Effector memory CD4-positive, alpha-beta T cell (primary cell): Measurements from ENCODE around the gene DR1.

Experiments used
- DNase-seq, 3 donors: peaks; one replicate each; pipeline ENCODE4 v3.0.0-alpha.2; 2020
- H3K27ac ChIP-seq: 2 replicates; pipeline ENCODE4 v1.7.0; 2013; ENCODE audit warnings: mild to moderate bottlenecking, low read length, moderate library complexity; ENCODE audit not compliant: insufficient read depth, poor library complexity, severe bottlenecking
- H3K27me3 ChIP-seq: replicated peaks from 2 replicates; pipeline ENCODE4 v1.7.0; 2013; ENCODE audit warnings: mild to moderate bottlenecking, low read length; ENCODE audit not compliant: insufficient read depth, control insufficient read depth, poor library complexity, severe bottlenecking
- H3K36me3 ChIP-seq: 2 replicates; pipeline ENCODE4 v1.7.0; 2013; ENCODE audit warnings: mild to moderate bottlenecking, low read length, moderate library complexity; ENCODE audit not compliant: control insufficient read depth, insufficient read depth
- H3K4me1 ChIP-seq: 2 replicates; pipeline ENCODE4 v1.7.0; 2013; ENCODE audit warnings: low read length, mild to moderate bottlenecking; ENCODE audit not compliant: control insufficient read depth, insufficient read depth, poor library complexity, severe bottlenecking
- H3K4me3 ChIP-seq: 2 replicates; pipeline ENCODE4 v1.7.0; 2013; ENCODE audit warnings: low read length, low read depth, mild to moderate bottlenecking; ENCODE audit not compliant: insufficient read depth, poor library complexity, severe bottlenecking
- H3K9me3 ChIP-seq: 2 replicates; pipeline ENCODE4 v1.7.0; 2013; ENCODE audit warnings: mild to moderate bottlenecking, low read length, moderate library complexity; ENCODE audit not compliant: control insufficient read depth

The DR1 gene

DNA sequence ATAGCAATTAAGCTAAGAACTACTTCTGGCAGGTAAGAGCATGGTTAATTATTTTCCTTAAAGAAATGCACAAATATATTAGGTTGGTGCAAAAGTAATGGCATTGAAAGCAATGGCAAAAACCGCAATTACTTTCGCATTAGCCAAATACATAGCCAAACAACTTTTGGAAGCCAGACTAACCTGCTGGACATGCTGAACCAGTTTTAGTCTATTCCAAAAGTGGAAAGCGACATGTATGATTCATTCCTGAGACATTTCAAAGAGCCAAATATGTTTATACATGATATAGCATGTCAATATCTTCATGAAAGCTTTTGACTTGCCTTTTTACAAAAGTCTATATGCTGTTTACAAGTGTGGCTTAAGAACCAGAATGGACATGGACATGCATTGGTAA is 23.4 kb upstream of the DR1 start:
- Histone ChIP-seq H3K4me1 (no peaks in the 10 kb centered on the region), H3K4me3 (no peak overlapping the region), H3K27me3 (no peaks in the 10 kb centered on the region), H3K9me3 (no peaks in the 10 kb centered on the region), H3K27ac (no peak overlapping the region), H3K36me3 (no peaks in the 10 kb centered on the region)
- no peak for DNase-seq

DNA sequence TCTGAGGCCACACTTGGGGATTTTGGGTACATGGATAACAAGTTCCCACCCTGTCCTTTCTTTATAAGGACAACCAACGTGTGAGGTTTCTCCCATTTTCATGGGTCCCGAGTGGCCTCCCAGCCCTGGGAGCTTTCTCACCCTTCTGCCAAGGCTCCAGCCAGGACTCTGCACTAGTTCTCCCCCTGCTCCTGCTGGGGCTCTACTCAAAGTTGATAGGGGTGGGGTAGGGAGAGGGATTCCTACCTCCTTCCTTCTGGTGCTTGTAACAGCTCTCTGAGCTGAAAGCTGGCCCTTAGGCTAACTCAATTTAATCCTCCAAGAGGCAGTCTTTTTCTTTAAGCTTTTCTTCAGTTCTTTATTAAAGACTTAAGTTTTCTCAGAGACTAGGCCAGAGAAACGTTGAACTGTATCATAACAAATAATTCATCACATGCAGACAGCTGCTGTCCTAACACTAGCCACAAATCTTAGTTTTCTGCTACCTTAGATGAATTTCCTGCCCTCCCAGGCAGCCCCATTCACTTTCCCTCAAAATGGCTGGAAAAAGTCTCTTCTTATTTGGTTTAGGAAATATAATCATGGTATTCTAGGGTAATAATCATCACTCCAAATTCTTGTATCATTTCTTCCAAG is 22.4 kb upstream of the DR1 start:
- Histone ChIP-seq H3K9me3 (no peaks in the 10 kb centered on the region), H3K4me1 (no peaks in the 10 kb centered on the region), H3K27ac (no peak overlapping the region), H3K36me3 (no peaks in the 10 kb centered on the region), H3K4me3 (no peak overlapping the region), H3K27me3 (no peaks in the 10 kb centered on the region)
- DNase-seq: no peak

DNA sequence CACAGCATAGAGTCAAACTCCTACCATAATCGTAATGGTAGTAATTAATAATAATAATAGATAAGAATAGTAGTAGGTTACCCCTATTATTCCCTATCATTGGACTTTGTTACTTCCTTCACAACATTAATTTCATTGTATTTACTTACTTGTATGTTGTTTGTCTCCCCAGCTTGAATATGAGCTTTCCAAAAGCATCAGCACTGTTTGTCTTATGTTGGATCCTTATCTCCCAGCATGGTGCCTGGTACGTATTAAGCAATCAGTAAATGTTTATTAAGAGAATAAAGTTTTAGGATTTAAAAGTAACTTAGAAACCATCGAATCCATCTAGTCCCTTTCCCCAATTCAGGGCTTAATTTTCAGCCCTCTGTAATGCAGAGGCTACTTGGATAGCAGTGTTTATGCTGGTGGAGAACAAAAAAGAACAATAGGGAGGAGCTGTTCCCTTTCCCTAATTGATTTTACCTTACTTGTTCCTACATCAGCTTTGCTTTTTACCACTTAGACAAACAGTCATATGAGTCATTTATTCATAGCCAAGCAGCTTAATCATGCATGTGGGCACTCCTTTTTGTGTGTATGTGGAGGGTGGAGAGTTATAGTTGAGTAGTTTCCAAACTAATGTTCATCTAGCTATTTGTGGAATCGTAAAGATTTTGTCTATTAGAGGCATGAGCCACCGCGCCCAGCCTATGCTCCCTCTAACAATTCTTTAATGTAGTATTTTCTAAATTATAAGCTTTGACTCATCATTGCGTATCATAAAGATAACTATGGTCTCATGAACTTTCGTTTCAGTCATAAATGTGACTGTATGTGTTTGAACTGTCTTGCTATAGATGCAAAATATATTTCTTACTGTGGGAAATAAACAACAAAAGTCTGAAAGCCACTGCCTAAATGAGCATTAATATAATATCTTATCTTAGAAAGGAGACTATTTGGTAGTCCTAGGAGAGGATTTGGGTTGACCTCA is 20.9 kb upstream of the DR1 start:
- Histone ChIP-seq H3K27me3 (no peaks in the 10 kb centered on the region), H3K4me3 (no peak overlapping the region), H3K4me1 (no peaks in the 10 kb centered on the region), H3K9me3 (no peaks in the 10 kb centered on the region), H3K27ac (no peak overlapping the region), H3K36me3 (no peaks in the 10 kb centered on the region)
- DNase-seq: no peak

DNA sequence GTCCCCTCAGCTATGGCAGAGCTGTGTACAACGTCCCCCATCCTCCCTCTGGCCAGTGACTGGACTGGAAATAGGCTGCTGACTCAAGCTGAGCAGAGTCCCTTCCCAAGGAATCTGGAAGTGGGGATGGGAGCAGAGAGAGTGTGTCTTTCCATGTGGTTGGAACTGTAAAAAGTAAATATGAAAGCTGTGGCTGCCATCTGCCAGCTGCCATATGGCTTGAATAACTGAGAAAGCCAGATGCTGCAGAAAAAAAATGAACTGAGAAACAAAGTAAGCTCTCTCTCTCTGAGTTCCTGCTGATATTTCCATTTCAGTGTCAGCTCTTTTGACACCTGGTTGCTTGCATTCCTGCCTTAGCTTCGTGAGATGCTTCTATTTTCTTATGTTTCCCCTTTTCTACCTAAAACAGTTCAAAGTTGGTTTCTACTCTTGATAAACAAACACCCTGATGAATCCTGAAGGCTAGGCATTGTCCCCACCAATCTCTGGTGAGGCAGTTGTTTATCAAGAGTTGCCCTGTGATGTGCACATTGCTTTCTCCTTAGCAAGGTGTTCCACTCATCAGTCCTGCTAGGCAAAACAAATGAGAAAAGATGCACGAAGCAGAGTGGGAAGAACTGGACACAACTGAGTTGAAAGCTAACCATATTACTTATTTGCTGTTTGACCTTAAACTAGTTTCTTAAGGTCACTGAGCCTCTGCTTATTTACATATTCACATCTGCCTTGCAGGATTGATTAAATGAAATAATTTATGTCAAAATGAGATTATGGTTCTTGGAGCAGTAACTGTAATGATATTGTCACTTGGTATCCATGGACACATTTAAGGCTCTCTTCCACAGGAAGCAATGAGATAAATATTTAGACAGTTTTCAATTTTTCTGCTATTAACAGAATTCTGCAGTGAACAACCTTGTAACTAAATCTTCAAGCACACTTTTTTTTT is 16.6 kb upstream of the DR1 start:
- Histone ChIP-seq H3K27me3 (no peaks in the 10 kb centered on the region), H3K4me1 (no peaks in the 10 kb centered on the region), H3K36me3 (no peaks in the 10 kb centered on the region), H3K9me3 (no peaks in the 10 kb centered on the region), H3K27ac (no peak overlapping the region), H3K4me3 (no peak overlapping the region)
- no peak for DNase-seq

DNA sequence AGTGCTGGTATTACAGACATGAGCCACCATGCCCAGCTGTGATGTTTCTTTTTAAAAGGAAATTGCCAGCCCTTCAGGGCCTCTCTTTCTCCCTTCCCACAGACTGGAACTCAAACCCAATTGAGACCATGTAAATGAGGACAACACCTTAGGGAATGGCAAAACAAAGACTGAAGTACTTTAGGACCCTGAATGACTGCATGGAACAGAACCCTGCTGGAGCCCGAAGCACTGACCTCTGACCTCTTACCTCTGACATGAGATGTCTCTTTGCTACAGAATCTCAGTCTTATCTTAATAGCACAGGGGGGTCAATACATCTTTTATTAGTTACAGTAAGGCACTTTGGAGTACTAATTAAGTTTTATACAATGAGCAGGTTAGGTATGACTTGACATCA is 15.5 kb upstream of the DR1 start:
- Histone ChIP-seq H3K4me1 (no peaks in the 10 kb centered on the region), H3K4me3 (no peak overlapping the region), H3K27me3 (no peaks in the 10 kb centered on the region), H3K9me3 (no peaks in the 10 kb centered on the region), H3K27ac (no peak overlapping the region), H3K36me3 (no peaks in the 10 kb centered on the region)
- no peak for DNase-seq

DNA sequence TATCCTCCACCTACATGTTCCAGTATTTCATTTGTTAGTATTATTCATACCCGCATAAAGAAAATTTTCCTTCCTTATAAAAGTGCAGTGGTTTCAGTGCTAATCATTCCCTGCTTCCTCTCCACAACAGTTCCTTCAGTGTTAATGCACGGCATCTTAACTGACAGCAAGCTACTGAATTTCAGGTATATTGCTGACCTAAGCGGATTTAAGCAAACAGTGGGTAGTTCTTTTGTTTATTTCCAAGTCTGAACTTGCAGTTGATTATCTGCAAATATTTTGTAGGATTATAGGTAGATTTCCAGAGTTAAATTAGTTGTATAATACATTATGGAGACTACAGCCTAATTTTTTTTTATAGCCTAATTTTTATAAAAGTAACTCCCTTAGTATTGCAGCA is 15.1 kb upstream of the DR1 start:
- DNase-seq: no peak
- H3K27me3 ChIP-seq: no peaks in the 10 kb centered on the region
- H3K4me3 ChIP-seq: no peak overlapping the region
- H3K27ac ChIP-seq: no peak overlapping the region
- no peaks in the 10 kb centered on the region for H3K36me3 ChIP-seq
- no peaks in the 10 kb centered on the region for H3K4me1 ChIP-seq
- no peaks in the 10 kb centered on the region for H3K9me3 ChIP-seq

- Histone ChIP-seq H3K36me3 (no peaks in the 10 kb centered on the region), H3K27me3 (no peaks in the 10 kb centered on the region), H3K27ac (no peak overlapping the region), H3K9me3 (no peaks in the 10 kb centered on the region), H3K4me1 (no peaks in the 10 kb centered on the region), H3K4me3 (no peak overlapping the region)
- no peak for DNase-seq
Observed at GRCh38 chr1:93331412-93331811, 14.3 kb upstream of the DR1 start.

DNA sequence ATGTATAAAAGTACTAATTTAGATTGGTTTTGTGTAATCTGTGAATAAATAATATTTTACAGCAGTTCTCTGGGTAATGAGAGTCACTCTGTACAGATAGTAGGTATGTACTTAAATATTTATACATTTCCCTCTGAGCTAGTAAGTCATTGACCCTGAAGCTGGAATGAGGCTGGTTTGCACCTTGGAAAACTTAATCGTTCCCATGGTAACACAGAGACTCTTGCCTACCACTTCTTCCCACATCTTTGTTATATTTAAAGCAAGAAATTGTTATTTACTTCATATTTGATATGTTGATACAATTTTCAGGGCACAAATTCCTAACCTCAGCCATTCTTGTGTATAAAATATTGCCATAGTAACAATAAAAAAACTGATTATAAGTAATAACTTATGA is 13.3 kb upstream of the DR1 start:
- H3K27ac ChIP-seq: no peak overlapping the region
- no peak overlapping the region for H3K4me3 ChIP-seq
- no peaks in the 10 kb centered on the region for H3K27me3 ChIP-seq
- no peaks in the 10 kb centered on the region for H3K4me1 ChIP-seq
- H3K9me3 ChIP-seq: no peaks in the 10 kb centered on the region
- DNase-seq: no peak
- H3K36me3 ChIP-seq: no peaks in the 10 kb centered on the region

DNA sequence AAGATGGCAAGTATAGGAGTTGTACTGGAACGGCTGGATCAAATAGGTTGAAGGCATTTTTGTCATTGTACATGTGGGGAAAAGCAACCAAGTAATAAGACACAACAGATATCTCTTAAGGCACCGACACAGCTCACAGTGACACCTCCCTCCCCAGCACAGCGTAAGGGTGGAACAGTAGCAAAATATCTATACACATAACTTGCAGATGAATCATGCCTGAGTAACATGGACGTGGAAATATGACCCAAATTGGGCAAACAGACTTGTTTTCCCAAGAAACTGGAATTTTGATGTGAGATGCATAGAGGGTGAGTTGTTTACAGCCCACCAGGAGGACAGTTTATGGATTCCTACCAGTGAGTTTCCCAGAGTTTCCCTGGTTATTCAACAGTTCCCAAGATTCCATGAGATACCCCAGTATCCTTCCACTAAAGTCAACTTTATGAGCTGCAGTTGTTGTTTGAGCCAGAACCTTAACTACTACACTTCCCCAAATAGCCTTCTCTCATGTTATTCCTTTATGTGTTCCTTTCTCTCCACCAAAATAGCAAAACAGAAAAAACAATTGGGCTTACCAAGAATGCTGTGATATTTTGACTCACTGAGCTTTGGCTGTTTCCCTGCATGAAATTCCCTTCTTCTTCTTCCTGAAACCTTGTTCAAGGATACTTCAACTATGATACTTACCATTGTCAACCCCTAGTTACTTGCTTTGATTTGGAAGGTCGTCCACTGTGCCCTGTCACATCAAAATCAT is 7.1 kb upstream of the DR1 start:
- DNase-seq: no peak
- Histone ChIP-seq H3K4me1 (no peaks in the 10 kb centered on the region), H3K27me3 (no peaks in the 10 kb centered on the region), H3K4me3 (no peak overlapping the region), H3K27ac (no peak overlapping the region), H3K36me3 (peaks cover 7% of the 10 kb centered on the region), H3K9me3 (no peaks in the 10 kb centered on the region)
